Measurements from ENCODE around the gene PUS7. TPM values are rescaled to one million over a fixed set of nuclear protein-coding genes. Genes with fewer than 3 reads are reported as not detected.

Gene PUS7
- total and polyA plus RNA-seq, 9 donors: 4.0 to 19.6 (median 10.3) TPM

GRCh38 chr7:105478606-105479005 is 43.5 kb downstream of the PUS7 start:
- Histone ChIP-seq H3K27ac (no peak overlapping the region), H3K36me3 (no peaks in the 10 kb centered on the region), H3K4me3 (no peak overlapping the region), H3K9me3 (no peaks in the 10 kb centered on the region), H3K4me1 (ENCODE audit: insufficient read depth) (no peaks in the 10 kb centered on the region), H3K27me3 (no peaks in the 10 kb centered on the region)
- no peak for DNase-seq
- 81 to 89% (median 82%) methylated on average over 5 of the region's 5 CpGs for WGBS, 3 donors
- intact Hi-C loops (cut with DNase I): no loop called here
- TF ChIP-seq POLR2A (IDR thresholded peaks at IDR 0.05) (no peak), EP300 (IDR thresholded peaks at IDR 0.05) (no peak), CTCF (IDR thresholded peaks at IDR 0.05) (no peak)

- Histone ChIP-seq H3K9me3 (no peaks in the 10 kb centered on the region), H3K4me1 (ENCODE audit: insufficient read depth) (no peaks in the 10 kb centered on the region), H3K27me3 (no peaks in the 10 kb centered on the region), H3K27ac (no peak overlapping the region), H3K4me3 (no peak overlapping the region), H3K36me3 (no peaks in the 10 kb centered on the region)
- no peak for TF ChIP-seq EP300 (IDR thresholded peaks at IDR 0.05)
- TF ChIP-seq CTCF (IDR thresholded peaks at IDR 0.05): no peak
- TF ChIP-seq POLR2A (IDR thresholded peaks at IDR 0.05): no peak
- DNase-seq: no peak
- WGBS, 3 donors: 93 to 96% (median 93%) methylated on average over 2 of the region's 2 CpGs
- intact Hi-C loops (cut with DNase I): no loop called here
Observed at GRCh38 chr7:105477908-105478307, 44.2 kb downstream of the PUS7 start.

- Histone ChIP-seq H3K36me3 (no peaks in the 10 kb centered on the region), H3K4me1 (ENCODE audit: insufficient read depth) (no peaks in the 10 kb centered on the region), H3K27ac (no peak overlapping the region), H3K9me3 (no peaks in the 10 kb centered on the region), H3K27me3 (no peaks in the 10 kb centered on the region), H3K4me3 (no peak overlapping the region)
- no peak for DNase-seq
- intact Hi-C loops (cut with DNase I): no loop called here
- 95 to 99% (median 96%) methylated on average over 1 of the region's 1 CpG for WGBS, 3 donors
- no peak for TF ChIP-seq CTCF (IDR thresholded peaks at IDR 0.05)
- TF ChIP-seq POLR2A (IDR thresholded peaks at IDR 0.05): no peak
- TF ChIP-seq EP300 (IDR thresholded peaks at IDR 0.05): no peak
Observed at GRCh38 chr7:105474045-105474444, 48.0 kb downstream of the PUS7 start.

GRCh38 chr7:105473163-105473562 is 48.9 kb downstream of the PUS7 start:
- intact Hi-C loops (cut with DNase I): no loop called here
- Histone ChIP-seq H3K4me1 (ENCODE audit: insufficient read depth) (no peaks in the 10 kb centered on the region), H3K4me3 (no peak overlapping the region), H3K36me3 (no peaks in the 10 kb centered on the region), H3K27ac (no peak overlapping the region), H3K27me3 (no peaks in the 10 kb centered on the region), H3K9me3 (no peaks in the 10 kb centered on the region)
- peak in 2 of 5 donors; percentile 34 to 49 for DNase-seq
- WGBS, 3 donors: 56 to 71% (median 68%) methylated on average over 4 of the region's 4 CpGs
- TF ChIP-seq EP300 (IDR thresholded peaks at IDR 0.05): no peak
- no peak for TF ChIP-seq CTCF (IDR thresholded peaks at IDR 0.05)
- no peak for TF ChIP-seq POLR2A (IDR thresholded peaks at IDR 0.05)

- H3K27me3 ChIP-seq: no peaks in the 10 kb centered on the region
- no peaks in the 10 kb centered on the region for H3K4me1 ChIP-seq (ENCODE audit: insufficient read depth)
- intact Hi-C loops (cut with DNase I): no loop called here
- no peaks in the 10 kb centered on the region for H3K9me3 ChIP-seq
- 94 to 97% (median 96%) methylated on average over 4 of the region's 4 CpGs for WGBS, 3 donors
- no peak for DNase-seq
- no peak overlapping the region for H3K27ac ChIP-seq
- H3K36me3 ChIP-seq: no peaks in the 10 kb centered on the region
- TF ChIP-seq CTCF (IDR thresholded peaks at IDR 0.05): no peak
- no peak for TF ChIP-seq EP300 (IDR thresholded peaks at IDR 0.05)
- TF ChIP-seq POLR2A (IDR thresholded peaks at IDR 0.05): no peak
- no peak overlapping the region for H3K4me3 ChIP-seq
Observed at GRCh38 chr7:105470846-105471245, 51.2 kb downstream of the PUS7 start.
